Fibroblast of lung (primary cell): ENCODE measurements around the gene DNAH8.

Experiments
- EZH2 ChIP-seq: IDR thresholded peaks from 2 replicates; pipeline ENCODE4 v1.5.1; 2012; ENCODE audit warnings: low read length, control low read depth, mild to moderate bottlenecking; ENCODE audit errors: missing control alignments
- TF ChIP-seq, protein P1 (sequence below), 2 donors: IDR thresholded peaks in 1 of 2; conservative IDR thresholded peaks in 1 of 2; 1 replicate in 1 of 2; 2 replicates in 1 of 2; pipeline ENCODE4 v1.5.1; 2011 to 2012; ENCODE audit warnings: low read length in 2 of 2, control low read depth in 1 of 2, inconsistent platforms in 1 of 2, low read depth in 1 of 2, mild to moderate bottlenecking in 1 of 2

DNA sequence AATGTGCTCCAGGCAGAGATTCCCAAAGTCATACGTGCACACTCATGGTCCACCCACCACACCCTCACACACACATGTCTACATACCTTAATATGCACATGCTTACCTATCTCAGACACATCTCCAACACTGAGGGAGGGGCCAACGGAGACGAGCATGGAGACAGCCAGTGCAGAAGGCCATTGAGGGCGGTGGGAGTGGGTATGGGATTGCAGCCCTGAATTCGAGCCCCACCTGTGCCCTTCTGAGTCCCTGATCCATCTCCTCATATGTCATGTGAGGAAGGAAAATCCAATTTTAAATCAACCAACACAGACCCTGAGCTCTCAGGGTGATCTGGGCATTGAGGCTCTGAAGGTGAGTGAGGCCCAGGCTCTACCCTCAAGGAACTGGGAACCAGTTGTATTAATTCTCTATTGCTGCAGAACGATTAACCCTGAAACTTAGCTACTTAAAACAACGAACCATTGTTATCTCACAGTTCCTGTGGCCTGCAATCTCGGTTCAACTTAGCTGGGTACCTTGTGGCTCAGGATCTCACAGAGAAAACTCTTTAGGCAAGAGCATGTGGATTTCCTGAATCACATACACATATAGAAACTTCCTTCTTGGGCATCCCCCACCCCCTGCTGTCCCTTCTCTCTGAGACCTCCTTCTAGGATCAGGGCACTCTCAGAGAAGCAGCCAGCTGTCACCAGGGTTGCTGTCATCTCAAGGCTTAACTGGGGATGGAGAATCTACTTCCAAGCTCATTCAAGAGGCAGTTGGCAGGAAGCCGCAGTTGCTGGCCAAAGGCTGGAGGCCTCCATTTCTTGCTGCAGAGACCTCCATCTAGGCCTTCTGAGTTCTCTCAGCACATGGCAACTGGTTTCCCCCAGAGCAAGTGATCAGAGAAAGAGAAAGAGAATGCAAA, 361.8 kb downstream of the DNAH8 start:
- TF ChIP-seq, protein P1, sequence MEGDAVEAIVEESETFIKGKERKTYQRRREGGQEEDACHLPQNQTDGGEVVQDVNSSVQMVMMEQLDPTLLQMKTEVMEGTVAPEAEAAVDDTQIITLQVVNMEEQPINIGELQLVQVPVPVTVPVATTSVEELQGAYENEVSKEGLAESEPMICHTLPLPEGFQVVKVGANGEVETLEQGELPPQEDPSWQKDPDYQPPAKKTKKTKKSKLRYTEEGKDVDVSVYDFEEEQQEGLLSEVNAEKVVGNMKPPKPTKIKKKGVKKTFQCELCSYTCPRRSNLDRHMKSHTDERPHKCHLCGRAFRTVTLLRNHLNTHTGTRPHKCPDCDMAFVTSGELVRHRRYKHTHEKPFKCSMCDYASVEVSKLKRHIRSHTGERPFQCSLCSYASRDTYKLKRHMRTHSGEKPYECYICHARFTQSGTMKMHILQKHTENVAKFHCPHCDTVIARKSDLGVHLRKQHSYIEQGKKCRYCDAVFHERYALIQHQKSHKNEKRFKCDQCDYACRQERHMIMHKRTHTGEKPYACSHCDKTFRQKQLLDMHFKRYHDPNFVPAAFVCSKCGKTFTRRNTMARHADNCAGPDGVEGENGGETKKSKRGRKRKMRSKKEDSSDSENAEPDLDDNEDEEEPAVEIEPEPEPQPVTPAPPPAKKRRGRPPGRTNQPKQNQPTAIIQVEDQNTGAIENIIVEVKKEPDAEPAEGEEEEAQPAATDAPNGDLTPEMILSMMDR (conservative IDR thresholded peaks at IDR 0.05 in 1 of 2, IDR thresholded peaks at IDR 0.05 in 1 of 2; ENCODE audit: low read depth in 1 of 2, low read length in 2 of 2), result no peak
- no peak for TF ChIP-seq EZH2
